ENCODE results near the gene ERRFI1.

Gene ERRFI1

DNA sequence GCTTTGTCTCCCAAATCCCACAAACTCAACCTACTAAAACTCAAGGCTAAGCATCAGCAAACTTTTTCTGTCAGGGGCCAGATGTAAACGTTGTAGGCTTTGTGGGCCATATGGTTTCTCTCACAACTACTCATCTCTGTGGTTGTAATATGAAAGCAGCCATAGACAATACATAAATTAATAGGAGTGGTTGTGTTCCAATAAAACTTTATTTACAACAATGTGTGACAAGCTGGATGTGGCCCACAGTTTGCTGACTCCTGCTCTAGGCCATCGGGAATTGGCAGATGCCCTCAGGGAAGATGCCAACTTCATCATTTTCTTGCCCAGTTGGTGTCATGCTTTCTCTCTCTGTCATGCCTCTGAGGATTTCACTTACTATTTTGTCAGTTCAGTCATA lies 17.5 kb upstream of the ERRFI1 start:
- DNase-seq (ENCODE audit: low spot score) = no peak

DNA sequence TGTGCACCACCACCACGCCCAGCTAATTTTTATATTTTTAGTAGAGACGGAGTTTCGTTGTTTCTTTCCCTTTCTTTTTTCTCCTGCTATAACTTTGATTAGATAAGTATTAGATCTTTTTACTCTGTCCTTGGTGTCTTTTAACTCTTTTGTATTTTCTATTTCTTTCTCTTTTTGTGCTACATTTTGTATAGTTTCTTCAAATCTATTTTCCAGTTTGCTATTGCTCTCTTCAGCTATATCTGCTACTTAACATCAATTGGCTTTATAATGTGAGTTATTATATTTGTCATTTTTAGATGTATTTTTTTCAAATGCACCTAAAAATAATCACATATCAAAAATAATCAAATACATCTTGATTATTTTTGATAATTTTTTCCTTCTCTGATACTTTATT lies 16.0 kb upstream of the ERRFI1 start:
- DNase-seq (ENCODE audit: low spot score) = no peak

DNA sequence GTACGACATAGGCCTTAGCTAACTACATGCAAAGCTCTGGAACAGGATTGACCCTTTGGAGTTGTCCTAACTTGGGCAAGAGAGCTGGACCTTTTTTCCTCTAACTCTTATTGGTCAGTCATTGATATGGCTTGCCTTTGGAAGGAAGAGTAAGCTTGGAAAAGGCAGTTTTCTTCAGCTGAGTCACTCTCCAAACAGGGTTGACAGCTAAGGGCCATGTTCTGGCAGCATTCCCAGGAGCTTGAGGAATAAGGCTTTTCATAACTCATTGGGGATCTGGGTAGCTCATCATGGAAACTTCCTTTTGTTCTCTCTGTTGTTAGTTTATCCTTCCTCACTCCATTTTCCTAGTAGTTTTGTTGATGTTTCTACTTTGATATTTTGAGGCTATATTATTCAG lies 14.5 kb upstream of the ERRFI1 start:
- DNase-seq (ENCODE audit: low spot score) = no peak

GRCh38 chr1:8039071-8039470 lies 13.0 kb upstream of the ERRFI1 start:
- no peak for DNase-seq (ENCODE audit: low spot score)

DNA sequence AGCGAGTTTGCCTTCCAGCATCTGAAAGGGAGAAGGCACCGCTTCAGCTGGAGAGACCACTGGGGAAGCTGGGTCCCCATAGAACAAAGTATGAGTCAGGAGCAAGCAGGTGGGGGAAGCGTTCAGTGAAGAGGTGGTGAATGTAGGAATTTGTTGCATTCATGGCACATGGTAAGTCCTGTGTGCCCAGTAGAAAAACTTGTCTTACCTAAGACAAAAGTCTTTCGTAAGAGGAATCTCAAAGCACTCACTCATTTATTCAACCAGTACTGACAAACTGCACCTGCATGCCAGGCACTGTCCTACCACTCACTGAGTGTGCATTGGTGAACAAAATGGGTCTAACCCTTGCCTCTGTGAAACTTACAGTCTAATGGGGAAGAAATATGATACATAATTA lies 9.2 kb upstream of the ERRFI1 start:
- DNase-seq (ENCODE audit: low spot score) = no peak

- no peak for DNase-seq (ENCODE audit: low spot score)
Measured at GRCh38 chr1:8033322-8033721, 7.2 kb upstream of the ERRFI1 start.

DNA sequence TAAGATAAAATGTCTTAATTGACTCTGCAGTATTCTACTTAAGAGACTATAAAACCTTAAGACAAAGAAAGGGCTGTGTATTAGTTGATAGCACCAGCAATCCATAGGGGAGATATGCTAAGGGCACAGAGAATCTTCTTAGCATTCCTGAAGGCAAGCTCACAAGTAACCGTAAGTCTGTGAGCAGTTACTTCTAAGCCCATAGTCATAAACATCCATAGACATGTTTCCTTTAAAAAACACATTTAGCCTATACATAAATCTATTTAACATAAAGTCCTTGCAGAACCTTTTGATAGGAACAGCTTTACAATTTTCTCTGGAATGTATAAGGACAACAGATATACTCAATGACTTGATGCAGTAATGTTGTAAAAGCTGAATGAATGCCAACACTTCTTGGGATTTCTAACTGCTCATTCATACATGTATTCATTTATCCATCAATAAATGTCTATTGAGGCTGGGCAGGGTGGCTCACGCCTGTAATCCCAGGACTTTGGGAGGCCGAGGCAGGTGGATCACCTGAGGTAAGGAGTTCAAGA lies 6.3 kb upstream of the ERRFI1 start:
- no peak for DNase-seq (ENCODE audit: low spot score)

DNA sequence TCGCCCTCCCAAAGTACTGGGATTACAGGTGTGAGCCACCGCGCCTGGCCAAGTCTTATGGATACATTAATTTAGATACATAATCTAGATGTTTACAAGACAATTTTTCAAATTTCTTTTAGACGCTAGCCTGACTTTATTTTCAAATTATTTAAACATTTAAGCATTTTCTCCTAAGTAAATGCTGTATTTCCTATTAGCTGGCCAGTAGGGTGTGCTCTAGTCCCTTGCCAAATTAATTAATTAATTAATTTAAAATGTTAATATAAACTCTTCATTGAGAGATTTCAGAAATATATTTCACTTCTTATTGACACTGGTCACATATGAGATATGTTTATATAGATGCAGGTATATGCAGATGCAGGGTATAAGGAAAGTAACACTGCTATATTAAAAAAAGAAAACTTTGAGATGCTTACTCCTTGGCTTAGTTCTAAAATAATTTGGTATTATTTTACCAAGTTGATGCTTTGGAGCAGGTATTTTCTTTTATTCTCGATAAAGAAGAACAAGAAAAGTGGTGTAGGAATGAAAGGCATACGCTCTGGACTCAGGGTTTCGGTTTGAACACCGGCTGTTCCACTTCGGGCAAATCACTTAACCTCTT lies 5.2 kb upstream of the ERRFI1 start:
- peak; percentile 33 for DNase-seq (ENCODE audit: low spot score)

DNA sequence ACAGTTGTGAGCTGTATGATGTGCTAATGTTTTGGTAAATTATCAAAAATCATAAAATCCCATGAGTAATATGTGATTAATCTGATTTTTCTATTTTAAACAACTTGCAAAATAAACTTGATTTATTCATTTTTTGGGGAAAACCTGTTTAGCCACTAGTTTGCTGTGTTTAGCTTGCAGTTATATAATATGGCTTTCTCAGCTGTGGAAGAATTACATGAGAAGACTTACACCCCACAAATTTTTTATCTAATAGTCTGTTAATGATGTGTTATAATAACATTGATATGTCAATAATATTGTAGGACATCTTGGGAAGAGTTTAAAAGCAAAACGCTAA lies 2.4 kb upstream of the ERRFI1 start:
- no peak for DNase-seq (ENCODE audit: low spot score)

DNA sequence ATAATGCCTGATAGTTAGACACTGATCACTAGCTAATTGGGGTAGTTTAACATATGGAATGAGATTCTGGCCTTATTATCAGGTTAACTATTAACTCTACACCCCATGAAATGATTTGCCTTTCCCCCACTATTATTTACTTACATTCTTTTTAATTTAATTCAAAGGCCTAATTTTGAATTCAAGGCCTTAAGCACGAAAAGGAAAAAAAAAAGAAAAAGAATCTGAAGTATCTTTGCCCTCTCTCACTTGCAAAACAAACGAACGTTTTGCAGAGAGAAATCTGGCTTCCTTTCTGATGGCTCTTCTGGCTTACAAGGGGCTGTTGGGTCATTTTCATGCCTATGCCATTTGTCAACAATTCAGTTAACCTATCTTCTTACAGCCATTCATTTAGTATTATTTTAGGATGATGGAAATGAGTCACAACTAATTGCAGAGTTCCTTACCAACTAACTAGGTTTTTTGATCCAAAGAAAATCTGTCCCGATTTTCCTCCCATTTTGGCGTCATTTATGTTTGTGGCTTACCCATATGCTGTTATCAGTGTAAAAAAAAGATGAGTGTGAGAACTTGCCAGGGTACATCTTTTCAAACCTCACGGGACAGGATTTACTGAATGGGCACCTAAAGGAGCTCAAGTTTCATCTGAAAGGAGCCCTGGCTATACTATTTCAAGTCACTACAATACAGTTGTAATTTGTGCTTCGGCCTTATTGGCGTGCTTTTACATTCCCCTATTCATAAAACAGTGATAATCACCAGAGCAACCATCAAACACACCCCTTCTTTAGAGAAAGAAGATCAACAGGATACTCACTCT lies 1.9 kb upstream of the ERRFI1 start:
- DNase-seq (ENCODE audit: low spot score) = no peak

GRCh38 chr1:8026976-8027747 lies 1.1 kb upstream of the ERRFI1 start:
- DNase-seq (ENCODE audit: low spot score) = no peak

DNA sequence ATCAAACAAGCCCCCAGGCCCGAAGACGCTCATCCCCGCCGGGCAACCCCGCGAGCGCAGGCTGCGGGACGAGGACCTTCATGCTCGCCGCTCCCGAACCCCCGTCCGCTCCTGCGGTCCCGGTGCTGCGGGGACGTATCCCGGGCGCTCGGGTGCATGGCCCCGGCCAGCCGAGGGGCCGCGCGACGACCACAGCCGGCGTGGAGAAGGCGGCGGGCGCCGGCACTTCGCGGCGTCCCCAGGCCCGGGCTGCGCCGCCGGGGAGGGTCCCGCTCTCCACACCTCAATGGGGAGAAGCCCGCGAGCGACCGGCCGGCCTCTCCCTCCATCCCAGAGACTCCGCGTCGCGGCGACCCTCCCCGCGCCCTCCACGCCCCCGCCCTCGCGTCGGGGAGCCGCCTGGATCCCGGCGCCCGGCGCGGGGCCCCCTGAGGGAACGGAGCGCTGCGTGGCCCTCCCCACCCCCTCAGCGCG lies 401 bp downstream of the ERRFI1 start:
- DNase-seq (ENCODE audit: low spot score) = no peak

DNA sequence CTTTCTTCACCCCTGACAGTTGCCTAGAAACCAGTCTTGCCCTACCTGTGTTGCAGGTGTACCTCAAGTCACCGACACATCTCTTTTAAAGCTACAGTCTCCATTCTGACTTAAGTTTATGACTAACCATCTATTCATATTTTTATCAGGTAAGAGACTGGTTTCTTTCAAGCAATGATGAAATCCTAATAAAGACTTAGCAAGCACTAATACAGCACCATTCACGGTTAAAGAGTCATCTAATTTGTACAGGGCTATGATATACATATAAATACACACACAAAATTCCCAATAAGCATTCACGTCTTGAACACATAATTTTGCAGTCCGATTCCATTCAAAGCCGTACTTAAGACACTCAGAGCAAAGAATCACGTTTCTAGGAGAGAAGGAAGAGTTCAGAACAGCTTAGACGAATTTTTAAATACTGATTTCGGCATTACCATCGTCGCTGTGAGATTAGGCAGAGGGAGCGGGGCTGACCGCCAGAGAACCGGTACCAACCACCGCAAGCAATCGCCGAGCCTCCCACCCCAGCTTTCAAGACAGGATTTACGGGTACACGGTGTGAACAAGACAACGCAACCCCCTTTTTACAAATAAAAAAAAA lies 943 bp downstream of the ERRFI1 start:
- DNase-seq (ENCODE audit: low spot score) = no peak

DNA sequence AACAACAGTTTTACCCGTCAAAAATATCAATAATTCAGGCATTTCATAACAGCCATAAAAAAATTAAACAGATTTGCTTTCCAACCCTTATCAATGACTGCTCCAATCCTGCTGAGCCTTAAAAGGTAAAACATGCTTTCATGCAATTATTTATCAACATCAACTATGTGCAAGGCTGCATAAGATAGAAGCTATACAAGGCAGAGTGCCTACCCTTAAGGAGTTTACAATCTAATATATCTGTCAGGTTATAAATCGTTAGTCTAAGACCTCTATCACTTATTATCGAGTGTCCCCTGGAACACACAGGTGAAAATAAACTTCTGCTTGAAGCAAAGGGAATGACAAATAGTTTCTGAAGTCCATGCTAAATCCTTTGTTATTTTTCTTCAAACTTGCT lies 1.8 kb downstream of the ERRFI1 start:
- no peak for DNase-seq (ENCODE audit: low spot score)

DNA sequence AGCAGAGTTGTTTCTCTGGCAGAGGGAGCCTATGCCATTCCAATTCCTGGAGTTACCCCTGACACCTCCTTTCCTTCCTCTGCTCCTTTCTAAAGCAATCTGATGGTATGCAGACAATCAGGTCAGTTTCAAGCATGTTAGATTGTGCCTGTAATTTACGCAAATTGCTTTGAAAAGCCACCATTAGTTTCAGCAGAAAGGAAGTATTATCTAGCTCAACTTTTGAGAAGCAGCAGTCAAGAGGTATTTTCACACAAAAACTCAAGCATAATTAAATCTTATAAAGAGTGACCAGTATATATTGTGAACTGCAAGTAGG lies 2.2 kb downstream of the ERRFI1 start:
- no peak for DNase-seq (ENCODE audit: low spot score)

GRCh38 chr1:8023287-8023994 lies 2.7 kb downstream of the ERRFI1 start:
- DNase-seq (ENCODE audit: low spot score) = no peak

- no peak for DNase-seq (ENCODE audit: low spot score)
Measured at GRCh38 chr1:8022395-8023286, 3.5 kb downstream of the ERRFI1 start.

- no peak for DNase-seq (ENCODE audit: low spot score)
Measured at GRCh38 chr1:8021676-8022266, 4.3 kb downstream of the ERRFI1 start.

DNA sequence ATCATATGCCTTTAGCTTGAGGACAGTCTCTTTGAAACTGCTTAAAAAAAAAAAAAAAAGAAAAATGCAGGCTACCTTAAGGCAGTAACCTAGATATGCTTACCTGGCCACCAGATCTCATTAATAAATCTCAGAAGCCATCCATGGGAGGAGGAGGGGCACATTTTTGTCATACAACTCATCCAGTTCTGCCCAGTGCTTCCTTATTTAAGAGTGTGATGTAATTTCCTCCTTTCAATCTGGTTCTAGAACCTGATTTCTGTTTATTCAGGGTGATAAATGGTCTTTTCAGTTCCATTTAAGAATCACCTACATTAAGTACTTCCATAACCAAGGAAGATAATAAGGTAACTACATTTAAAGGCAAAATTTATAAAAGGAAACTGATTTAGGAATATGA lies 6.1 kb downstream of the ERRFI1 start:
- DNase-seq (ENCODE audit: low spot score) = no peak

DNA sequence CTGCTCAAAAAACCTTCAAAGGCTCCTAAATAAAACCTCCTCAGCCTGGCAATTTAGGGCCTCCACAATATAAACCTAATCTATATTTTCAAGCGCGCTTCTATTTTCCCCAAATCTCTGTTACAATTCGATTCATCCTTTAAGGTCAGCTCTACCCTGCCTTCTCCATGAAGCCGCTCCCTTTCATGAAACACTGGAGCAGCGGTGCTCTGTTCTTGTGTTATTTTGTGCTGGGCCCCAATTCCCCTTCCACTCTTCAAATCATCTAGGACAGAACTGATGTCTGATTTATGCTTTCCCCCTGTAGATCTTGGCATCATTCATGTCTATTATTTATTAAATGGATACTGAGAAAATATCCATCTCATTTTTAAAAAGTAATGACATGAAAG lies 6.9 kb downstream of the ERRFI1 start:
- DNase-seq (ENCODE audit: low spot score) = no peak

Measured in CD4-positive, alpha-beta T cell treated with Interleukin-6 at 100 ng/mL for 8 hours (primary cell).